Amniotic epithelial cell (primary cell): ENCODE data around the gene GRIFIN.
A peak's percentile ranks its signal among the peaks of the same experiment; 100 is the strongest.

Experiments used
- DNase-seq: peaks from one replicate; pipeline ENCODE4 v3.0.0-alpha.2; 2010; ENCODE audit warnings: low read depth

GRIFIN gene

GRCh38 chr7:2512713-2513112 lies 36.5 kb upstream of the GRIFIN start:
- no peak for DNase-seq

GRCh38 chr7:2512179-2512661 lies 36.0 kb upstream of the GRIFIN start:
- DNase-seq = no peak

DNA sequence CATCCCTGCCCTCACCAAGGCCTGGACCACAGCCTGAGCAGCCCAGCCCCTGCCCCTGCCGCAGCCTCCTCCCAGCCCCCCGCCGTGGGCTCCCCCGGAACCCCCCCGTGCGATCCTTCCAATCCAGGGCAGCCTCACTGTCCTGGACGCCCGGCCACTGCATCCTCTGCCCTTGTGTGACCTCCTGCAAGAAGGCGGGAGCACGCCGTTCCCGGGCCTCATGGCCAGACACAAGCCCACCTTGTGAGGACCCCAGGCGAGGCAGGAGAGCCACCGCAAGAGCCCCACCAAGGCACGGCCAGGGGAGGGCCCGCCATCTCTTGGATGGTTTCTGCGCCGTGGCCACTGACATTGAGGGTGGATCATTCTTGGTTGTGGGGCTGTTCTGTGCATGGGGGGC lies 35.6 kb upstream of the GRIFIN start:
- no peak for DNase-seq

DNA sequence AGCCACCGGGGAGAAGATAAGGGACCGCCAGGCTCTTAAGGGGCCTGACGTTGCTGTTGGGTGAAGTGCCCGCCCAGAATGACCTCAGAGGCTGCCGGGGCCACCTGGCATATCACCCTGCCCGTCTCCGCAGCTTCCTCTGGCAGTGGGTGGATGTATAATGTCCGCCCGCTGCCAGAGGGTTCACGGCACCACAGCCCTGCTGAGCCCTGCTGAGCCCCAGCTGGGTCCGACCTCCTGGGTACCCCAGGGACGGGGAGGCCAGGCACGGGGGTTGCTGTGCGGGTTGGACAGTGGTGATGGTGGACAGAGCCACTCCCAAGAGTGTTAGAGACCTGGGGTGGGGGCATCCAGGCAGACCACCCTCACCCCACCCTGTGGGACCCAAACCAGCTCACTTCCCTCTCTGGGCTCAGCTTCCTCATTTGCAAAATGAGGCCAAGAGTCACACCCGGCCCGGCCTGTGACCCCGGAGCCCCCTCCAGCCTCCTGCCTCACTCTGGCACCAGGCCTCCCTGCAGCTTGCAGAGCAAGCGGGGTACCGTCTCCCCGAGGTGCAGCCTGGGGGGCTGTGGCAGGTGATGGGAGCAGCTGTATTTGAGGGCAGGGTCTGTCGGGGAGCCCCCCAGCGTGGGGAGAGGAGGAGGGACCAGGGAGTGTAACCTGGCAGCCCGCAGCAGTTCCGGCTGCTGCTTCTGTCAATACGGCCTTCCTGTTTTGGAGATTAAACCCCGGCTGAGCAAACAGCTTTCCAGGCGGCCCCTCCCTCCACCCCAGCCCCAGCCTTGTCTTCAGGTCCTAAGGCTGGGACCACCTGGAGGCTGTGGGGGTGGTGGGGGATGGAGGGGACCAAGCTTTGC lies 34.9 kb upstream of the GRIFIN start:
- DNase-seq = peak; percentile 33

DNA sequence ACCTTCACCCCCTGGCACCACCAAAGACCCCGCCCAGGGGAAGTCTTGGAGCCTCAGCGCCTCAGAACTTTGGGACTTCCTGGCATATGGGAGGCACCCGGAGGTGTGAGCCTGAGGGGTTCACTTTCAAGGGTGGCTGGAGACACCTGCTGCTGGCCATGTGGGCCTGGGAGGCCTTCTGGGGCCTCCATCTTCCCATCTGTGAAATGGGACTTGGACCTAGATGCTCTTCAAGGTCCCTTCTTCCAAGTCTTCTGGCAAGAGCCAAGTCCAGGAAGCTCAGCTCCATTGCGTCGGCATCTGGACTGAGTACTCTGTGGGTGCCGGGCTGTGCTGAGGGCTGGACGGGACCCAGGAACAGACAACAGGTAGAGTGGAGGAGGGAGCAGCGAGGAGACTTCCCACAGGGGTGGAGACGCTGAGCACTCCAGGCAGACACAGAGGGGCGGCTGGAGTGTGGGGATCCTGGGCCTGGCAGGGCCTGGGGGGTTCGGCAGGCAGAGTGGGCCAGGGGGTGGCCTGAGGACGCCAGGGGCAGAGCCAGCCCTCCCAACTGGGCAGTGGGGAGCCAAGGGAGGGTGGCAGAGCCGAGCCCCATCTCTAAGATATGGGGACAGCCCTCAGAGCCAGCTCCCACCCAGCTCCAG lies 34.1 kb upstream of the GRIFIN start:
- no peak for DNase-seq

- DNase-seq = no peak
These were observed 33.2 kb upstream of the GRIFIN start for GRCh38 chr7:2509298-2509906.

DNA sequence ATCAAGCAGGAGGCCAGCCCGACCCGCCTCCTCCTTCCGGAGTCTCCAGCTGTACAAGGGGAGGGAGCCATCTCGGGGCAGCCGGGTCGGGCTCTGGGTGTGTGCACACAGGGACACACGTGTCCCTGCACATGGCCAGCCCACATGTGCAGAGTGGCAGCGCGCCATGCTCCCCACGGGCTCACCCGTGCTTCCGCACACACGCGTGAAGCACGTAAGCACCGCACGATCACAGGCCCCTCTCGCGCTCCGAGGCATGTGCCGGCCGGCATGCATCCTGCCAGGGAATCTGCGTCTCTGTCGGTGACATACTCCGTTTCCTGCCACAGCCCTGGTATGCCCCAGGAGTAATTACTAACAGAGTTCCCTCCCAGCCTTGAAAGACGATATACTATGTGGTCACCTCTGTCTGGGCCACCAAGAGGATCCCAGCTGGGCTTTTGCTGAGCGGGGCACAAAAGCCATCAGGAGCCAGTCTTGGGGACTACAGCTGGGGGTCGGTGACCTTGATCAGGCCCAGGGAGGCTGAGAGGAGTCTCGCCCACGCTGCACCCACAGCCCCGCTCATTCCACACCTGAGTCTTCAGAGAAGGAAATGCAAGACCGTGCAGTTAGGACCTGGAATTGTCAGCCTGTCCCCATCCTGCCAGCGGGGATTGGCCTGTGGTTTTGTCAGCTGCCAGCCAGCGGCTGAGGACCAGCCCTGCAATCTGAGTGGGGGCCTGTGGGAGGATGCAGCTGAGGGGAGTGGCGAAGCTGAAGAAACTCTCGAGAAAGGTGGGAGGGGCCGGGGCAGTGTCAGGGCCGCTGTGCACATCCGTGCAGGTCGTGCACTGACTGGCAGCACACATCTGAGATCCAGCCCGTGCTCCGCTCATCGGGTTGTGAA lies 32.4 kb upstream of the GRIFIN start:
- DNase-seq = no peak

GRCh38 chr7:2507917-2508306 lies 31.7 kb upstream of the GRIFIN start:
- no peak for DNase-seq

DNA sequence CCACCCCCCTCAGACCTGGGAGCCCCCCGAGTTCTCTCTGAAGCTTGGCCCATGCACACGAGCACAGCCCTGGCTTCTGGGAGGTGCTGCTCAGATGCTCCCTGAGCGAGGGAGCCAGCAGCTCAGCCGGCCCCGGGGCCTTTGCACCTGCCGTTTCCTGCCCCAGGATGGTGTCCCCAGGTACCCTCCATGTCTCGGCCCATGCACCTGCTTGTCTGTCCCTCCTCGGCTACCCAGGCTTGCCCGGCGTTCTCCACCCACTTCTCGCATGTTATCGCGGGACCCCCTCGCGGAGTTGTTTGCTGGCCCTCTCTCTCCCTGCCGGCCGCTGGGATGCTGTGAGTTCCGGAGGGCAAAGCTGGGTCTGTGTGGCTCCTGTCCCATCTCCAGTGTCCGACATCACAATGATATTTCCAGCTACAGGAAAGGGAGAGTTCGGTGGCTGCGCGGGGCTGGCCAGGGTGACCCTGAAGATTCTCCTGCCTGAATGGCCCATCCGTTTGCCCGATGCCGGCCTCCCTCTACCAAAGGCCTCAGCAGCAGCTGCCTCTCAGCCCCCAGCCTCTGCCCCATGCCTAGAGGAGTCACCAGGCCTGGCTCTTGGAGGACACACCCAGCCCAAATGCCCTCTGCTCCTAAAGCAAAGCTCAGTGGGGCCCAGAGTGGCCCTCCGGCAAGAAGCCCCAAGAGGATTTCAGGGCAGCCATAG lies 31.2 kb upstream of the GRIFIN start:
- no peak for DNase-seq

- no peak for DNase-seq
These were observed 29.2 kb upstream of the GRIFIN start for GRCh38 chr7:2505401-2505800.

DNA sequence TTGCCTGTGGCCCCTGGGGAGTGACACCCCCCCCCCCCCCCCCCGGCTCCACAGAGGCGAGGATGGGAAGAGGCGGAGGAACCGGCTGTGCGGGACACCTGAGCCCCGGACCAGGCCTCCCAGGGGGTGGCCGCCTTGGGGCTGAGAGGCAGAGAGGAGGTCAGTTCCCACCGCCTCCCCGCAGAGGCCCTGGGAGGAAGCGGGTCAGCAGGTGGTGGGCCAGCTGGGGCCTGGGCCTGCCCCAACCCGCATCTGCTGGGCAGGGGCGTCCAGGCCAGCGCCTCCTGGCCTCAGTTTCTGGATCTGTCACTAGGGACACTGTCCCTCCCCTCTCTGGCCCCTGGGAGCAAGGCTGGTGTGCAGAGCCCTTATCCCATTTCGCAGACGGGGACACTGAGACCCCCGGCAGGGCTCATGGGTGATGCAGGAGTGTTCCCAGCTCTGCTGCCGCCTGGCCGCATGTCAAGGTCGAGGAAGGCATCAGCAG lies 28.7 kb upstream of the GRIFIN start:
- DNase-seq = no peak

- no peak for DNase-seq
These were observed 28.1 kb upstream of the GRIFIN start for GRCh38 chr7:2504128-2504888.

DNA sequence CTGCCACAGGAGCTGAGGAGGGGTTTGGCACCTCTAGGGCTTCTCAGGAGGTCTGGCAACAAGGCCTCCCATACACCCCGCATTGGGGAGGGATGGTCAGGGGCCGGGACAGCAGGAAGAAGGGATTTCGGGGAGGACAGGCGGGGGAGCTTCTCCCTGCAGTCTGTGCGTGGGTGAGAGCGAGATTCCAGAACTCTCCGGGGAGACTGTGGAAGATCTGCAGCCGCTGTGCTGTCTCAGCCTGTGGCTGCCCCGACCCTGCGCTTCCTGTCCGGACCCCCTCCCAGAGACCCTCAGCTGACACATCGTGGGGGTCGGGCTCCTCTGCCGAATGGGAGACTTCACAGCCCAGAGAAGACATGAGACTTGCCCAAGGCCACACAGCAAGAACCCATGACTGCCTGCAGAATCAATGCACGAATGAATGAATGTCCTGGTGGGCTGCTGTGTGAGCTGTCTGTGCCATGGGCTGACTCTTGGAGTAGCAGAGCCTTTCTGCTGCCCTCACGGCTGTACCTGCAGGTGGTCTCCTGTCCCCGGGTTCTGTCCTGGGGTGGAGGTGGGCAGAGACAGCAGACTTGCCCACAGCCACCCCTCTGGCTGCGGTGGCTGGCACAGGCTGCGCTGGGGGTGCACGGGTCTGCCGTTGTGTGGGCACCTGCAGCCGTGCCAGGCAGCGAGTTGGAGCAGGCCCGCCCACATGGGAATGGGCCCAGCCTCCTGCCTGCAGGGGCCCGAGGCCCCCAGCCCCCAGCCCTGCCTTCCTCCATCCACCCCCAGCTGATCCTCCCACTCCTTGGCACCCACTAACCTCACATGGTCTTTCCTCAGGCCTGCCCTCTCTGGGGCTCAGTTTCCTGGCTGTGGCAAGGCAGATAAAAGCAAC lies 27.1 kb upstream of the GRIFIN start:
- no peak for DNase-seq

DNA sequence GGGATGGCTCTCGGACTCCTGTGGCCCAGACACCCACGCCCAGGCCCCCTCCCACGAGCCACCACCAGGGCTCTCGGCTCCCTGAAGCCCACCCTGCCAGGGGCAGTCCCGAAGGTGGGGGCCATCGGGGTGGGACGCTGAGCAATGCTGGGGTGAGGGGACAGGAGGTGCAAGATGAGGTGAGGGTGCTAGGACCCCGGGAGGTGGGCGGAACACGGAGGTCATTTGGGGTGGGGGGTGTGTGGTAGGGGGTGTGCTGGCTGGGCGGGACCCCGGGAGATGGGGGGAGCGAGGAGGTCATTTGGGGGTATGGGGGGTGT lies 26.4 kb upstream of the GRIFIN start:
- no peak for DNase-seq

DNA sequence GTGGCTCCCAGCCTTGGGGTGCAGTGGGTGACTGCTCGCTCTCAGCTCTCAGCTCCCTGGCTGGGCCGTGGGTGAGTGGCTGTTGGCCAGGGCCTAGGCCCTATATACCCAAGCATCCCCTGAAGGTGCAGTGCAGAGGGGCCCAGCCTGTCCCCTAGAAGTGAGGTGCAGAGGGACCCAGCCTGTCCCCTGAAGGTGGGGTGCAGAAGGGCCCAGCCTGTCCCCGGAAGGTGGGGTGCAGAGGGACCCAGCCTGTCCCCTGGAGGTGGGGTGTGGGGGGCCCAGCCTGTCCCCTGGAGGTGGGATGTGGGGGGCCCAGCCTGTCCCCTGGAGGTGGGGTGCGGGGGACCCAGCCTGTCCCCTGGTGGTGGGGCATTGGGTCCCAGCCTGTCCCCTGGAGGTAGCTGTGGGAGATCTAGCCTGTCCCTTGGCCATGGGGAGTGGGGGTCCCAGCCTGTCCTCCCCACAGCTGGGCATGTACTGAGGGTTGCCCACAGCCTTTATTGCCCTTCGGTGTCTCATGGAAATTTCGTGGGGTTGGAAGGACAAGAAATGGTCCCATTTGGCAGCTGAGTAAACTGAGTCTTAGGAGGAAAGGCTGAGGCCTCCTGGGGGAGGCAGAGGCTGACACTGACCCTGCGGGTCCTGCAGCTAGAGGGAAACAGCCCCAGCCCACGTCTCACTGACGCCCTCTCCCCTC lies 25.9 kb upstream of the GRIFIN start:
- no peak for DNase-seq

GRCh38 chr7:2500701-2501100 lies 24.5 kb upstream of the GRIFIN start:
- peak; percentile 22 for DNase-seq

GRCh38 chr7:2499719-2500430 lies 23.7 kb upstream of the GRIFIN start:
- DNase-seq = no peak

DNA sequence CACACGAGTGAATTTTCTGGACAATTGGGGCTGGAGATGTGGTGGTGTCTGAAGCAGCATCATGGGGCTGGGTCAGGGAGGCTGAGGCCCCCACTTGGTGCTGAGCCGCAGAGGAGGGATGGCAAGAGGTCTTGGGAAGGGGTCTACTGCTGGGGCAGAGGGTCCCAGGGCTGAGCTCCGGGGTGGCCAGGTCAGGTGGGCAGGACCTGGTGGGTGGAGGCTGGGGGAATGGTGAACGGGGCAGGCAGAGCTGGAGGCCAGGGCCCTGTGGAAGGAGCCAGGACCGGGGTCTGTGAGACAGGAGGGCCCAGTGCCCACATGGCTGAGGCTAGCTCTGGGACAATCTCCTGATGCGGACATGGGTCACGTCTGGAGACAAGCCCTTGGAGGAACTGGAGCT lies 23.0 kb upstream of the GRIFIN start:
- no peak for DNase-seq
